Measurements from ENCODE around the gene MYO1F.

MYO1F gene

GRCh38 chr19:8545743-8546142 lies 31.5 kb downstream of the MYO1F start:
- TF ChIP-seq, protein P1, sequence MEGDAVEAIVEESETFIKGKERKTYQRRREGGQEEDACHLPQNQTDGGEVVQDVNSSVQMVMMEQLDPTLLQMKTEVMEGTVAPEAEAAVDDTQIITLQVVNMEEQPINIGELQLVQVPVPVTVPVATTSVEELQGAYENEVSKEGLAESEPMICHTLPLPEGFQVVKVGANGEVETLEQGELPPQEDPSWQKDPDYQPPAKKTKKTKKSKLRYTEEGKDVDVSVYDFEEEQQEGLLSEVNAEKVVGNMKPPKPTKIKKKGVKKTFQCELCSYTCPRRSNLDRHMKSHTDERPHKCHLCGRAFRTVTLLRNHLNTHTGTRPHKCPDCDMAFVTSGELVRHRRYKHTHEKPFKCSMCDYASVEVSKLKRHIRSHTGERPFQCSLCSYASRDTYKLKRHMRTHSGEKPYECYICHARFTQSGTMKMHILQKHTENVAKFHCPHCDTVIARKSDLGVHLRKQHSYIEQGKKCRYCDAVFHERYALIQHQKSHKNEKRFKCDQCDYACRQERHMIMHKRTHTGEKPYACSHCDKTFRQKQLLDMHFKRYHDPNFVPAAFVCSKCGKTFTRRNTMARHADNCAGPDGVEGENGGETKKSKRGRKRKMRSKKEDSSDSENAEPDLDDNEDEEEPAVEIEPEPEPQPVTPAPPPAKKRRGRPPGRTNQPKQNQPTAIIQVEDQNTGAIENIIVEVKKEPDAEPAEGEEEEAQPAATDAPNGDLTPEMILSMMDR (IDR thresholded peaks at IDR 0.05; ENCODE audit: low read depth, low read length, missing control alignments) = no peak
- H3K4me3 ChIP-seq (ENCODE audit: low read depth, low read length) = no peak overlapping the region
- no peak for DNase-seq (ENCODE audit: low read depth)

DNA sequence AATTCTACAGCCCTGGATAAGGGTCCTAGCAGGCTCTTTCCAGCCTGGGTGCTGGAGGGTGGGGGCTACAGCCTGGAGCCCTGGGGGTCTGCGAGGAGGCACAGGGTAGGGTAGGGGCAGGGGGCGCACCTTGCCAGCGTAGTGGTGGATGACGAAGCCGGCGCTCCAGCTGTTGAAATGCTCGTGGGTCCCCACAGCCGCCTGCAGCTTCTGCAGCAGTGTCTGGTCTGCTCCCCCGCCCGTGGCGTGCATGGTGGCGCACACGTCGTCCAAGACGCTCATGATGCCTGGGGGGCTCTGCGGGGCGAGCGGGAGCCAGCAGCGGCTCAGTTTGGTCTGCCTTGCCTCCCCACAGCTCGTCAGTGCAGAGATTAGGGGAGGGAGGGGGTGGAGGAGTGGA lies 33.1 kb downstream of the MYO1F start:
- DNase-seq (ENCODE audit: low read depth) = no peak
- TF ChIP-seq, protein P1 (IDR thresholded peaks at IDR 0.05; ENCODE audit: low read depth, low read length, missing control alignments) = no peak
- H3K4me3 ChIP-seq (ENCODE audit: low read depth, low read length) = no peak overlapping the region

DNA sequence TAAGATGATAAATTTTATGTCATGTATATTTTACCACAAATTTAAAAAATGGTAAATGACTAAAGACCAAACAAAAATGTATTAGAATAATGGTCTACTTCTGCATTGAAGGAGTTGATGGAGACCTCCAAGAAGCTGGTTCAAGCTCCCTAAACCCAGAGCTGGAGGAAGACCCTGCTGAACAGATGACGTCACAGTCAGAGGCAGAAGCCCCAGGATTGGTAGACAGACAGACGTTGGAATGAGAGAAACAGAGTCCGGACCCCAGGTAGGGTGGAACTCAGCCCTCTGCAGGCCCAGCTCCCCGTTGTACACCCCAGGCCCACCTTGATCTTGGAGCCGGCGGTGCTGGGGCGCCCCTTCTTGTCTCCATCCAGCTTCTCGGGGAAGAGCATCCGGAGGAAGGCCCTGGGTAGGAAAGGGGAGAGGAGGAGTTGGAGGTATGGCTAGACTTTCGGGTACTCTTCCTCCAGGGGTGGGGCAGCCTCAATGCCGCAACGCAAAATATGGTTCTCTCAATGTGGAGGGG lies 37.6 kb downstream of the MYO1F start:
- no peak for DNase-seq (ENCODE audit: low read depth)
- no peak overlapping the region for H3K4me3 ChIP-seq (ENCODE audit: low read depth, low read length)
- TF ChIP-seq, protein P1 (IDR thresholded peaks at IDR 0.05; ENCODE audit: low read depth, low read length, missing control alignments) = no peak

DNA sequence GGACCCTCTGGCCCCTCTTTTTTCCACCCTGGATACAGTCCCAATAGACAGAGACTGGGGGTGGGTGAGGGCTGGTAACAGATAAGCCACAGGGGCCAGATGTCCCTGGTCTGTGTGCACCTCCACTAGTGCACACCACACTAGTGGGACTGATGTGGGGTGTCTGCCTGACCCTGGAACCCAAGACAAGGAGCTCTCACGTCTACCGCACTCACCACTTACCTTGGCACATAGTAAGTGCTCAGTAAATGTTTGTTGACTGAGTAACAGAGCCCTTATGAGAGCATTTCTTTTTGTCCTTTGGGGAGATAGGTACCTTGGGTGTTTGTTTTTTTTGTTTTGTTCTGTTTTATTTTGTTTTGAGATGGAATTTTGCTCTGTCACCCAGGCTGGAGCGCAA lies 40.1 kb downstream of the MYO1F start:
- TF ChIP-seq, protein P1 (IDR thresholded peaks at IDR 0.05; ENCODE audit: low read depth, low read length, missing control alignments) = no peak
- H3K4me3 ChIP-seq (ENCODE audit: low read depth, low read length) = no peak overlapping the region
- DNase-seq (ENCODE audit: low read depth) = no peak

- TF ChIP-seq, protein P1 (IDR thresholded peaks at IDR 0.05; ENCODE audit: low read depth, low read length, missing control alignments) = no peak
- no peak overlapping the region for H3K4me3 ChIP-seq (ENCODE audit: low read depth, low read length)
- no peak for DNase-seq (ENCODE audit: low read depth)
These were observed 41.0 kb downstream of the MYO1F start for GRCh38 chr19:8536282-8536681.

GRCh38 chr19:8532225-8532624 lies 45.0 kb downstream of the MYO1F start:
- TF ChIP-seq, protein P1 (IDR thresholded peaks at IDR 0.05; ENCODE audit: low read depth, low read length, missing control alignments) = no peak
- no peak overlapping the region for H3K4me3 ChIP-seq (ENCODE audit: low read depth, low read length)
- no peak for DNase-seq (ENCODE audit: low read depth)

DNA sequence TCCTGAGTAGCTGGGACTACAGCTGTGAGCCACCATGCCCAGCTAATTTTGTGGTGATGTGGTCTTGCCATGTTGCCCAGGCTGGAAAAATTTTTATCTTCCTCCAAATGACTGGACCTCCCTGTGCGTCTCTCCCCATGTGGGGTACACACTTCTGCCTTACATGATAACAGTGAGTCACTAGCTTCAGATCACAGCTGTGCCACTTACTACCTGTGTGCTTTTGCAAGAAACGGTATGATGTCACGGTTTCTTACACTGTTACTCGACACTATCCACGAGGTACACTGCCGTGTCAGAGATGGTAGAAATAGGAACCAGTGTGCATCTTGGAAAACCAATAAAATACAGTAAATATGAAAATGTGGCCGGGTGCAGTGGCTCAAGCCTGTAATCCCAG lies 45.8 kb downstream of the MYO1F start:
- TF ChIP-seq, protein P1 (IDR thresholded peaks at IDR 0.05; ENCODE audit: low read depth, low read length, missing control alignments) = no peak
- H3K4me3 ChIP-seq (ENCODE audit: low read depth, low read length) = no peak overlapping the region
- no peak for DNase-seq (ENCODE audit: low read depth)
